Lower lobe of right lung (tissue), 2 donors: ENCODE results near the gene FAM174A. TPM values are rescaled to one million over a fixed set of nuclear protein-coding genes. Genes with fewer than 3 reads are reported as not detected.
"Not testable (repeated sequence)": the region's sequence is repeated elsewhere in the genome, so short reads cannot be mapped to it uniquely, and the experiment has no call there.

Source experiments
- ATAC-seq, 2 donors: fragments of 200-7000 bp; cut with Tn5 transposase; one replicate each; pipeline ENCODE4 v1.9.1; 2020 to 2022; ENCODE audit warnings: mild to moderate bottlenecking in 2 of 2, moderate library complexity in 2 of 2
- DNase-seq: peaks from one replicate; pipeline ENCODE4 v3.0.0-alpha.2; 2020
- H3K27ac ChIP-seq: fragments of 200-600 bp; one replicate; pipeline ENCODE4 v1.8.0; 2022
- H3K27me3 ChIP-seq: fragments of 200-600 bp; one replicate; pipeline ENCODE4 v1.8.0; 2022; ENCODE audit warnings: low read depth
- H3K36me3 ChIP-seq: fragments of 200-600 bp; one replicate; pipeline ENCODE4 v1.8.0; 2022; ENCODE audit warnings: mild to moderate bottlenecking
- H3K4me1 ChIP-seq: fragments of 200-600 bp; one replicate; pipeline ENCODE4 v1.8.0; 2022
- H3K4me3 ChIP-seq: fragments of 200-600 bp; one replicate; pipeline ENCODE4 v1.8.0; 2022; ENCODE audit warnings: mild to moderate bottlenecking
- H3K9me3 ChIP-seq: fragments of 200-600 bp; one replicate; pipeline ENCODE4 v1.8.0; 2022
- CTCF ChIP-seq: fragments of 200-600 bp; IDR thresholded peaks from one replicate; pipeline ENCODE4 v1.8.0; 2022; ENCODE audit warnings: antibody characterized with exemption, mild to moderate bottlenecking
- intact Hi-C: fragments of 100-400 bp; cut with DNase I; formaldehyde crosslinking; loops from one replicate; pipeline ENCODE4 v1.11.0; 2022
- total RNA-seq: library from RNA; stranded (reverse); fragmentation: NEBNext Ultra II Directional; extraction: Animal tissue kit (Norgen Biotek cat#: 25700); gene quantifications from one replicate; pipeline ENCODE4 v1.2.1, GENCODE V29; 2021
- donor health status: DM: no; HTN: yes; CAD: no; lungs with severe emphysema.

The FAM174A gene
- total RNA-seq, 1 donor from 2014 or later, result 20.5 TPM

DNA sequence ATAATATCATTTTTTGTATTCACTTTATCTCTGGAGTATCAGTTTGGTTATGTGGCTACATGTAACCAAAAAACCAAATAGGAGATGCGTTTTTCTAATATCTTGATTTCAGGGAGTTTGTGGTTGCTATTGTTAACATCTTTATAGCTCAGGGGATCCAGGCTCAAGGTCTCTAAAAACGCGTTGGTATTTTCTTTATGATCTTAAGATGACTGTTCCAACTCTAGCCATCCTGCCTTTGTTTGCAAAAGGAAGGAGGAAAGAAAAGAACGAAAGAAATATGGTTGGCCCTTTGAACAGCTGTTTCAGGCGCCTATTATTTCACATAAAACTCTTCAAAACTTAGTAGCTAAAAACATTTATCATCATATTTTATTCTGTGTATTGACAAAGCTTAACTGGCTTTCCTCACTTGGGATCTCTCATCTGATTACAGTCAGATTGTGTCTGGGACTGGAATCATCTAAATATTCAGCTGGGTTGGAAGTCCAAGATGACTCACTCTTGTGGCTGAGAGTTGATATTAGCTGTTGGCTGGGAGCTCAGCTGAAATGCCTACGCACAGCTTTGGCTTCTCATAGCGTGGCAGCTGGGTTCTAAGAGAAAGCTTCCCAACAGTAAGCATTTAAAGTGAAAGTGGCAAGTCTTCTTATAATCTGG, 60.1 kb downstream of the FAM174A start:
- Histone ChIP-seq H3K9me3 (no peaks in the 10 kb centered on the region), H3K4me1 (no peaks in the 10 kb centered on the region), H3K27ac (no peak overlapping the region), H3K27me3 (no peaks in the 10 kb centered on the region), H3K4me3 (no peak overlapping the region), H3K36me3 (no peaks in the 10 kb centered on the region)
- intact Hi-C loops, result no loop called here
- peak; percentile 32 for DNase-seq
- no peak for TF ChIP-seq CTCF
- peak; percentile 58 to 67 for ATAC-seq

GRCh38 chr5:100595812-100596173, 60.6 kb downstream of the FAM174A start:
- H3K27ac ChIP-seq, result no peak overlapping the region
- no peaks in the 10 kb centered on the region for H3K36me3 ChIP-seq
- no peaks in the 10 kb centered on the region for H3K27me3 ChIP-seq
- H3K4me3 ChIP-seq, result no peak overlapping the region
- no peak for TF ChIP-seq CTCF
- DNase-seq (no peak), ATAC-seq (no peak)
- intact Hi-C loops, result no loop called here
- no peaks in the 10 kb centered on the region for H3K4me1 ChIP-seq
- H3K9me3 ChIP-seq, result no peaks in the 10 kb centered on the region

DNA sequence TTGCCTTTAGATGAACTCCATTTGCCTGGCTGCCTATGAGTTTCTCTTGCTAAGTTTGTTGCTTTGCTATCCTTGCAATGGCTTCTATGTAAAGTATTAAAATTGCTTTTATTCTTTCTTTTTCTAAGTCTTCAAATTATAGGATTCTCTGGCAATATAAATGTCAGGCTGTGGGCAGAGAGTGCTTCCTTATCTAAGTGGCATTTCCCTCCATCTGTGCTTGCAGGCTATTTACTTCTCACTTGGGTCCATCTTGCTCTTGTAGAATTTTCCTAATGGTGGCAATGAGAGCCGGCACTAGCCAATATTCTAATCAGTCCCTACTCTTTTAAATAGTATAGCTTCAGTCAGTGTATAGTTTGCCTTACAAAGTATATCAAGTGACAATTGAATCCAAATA, 63.3 kb downstream of the FAM174A start:
- Histone ChIP-seq H3K4me1 (no peaks in the 10 kb centered on the region), H3K27ac (no peak overlapping the region), H3K36me3 (no peaks in the 10 kb centered on the region), H3K27me3 (no peaks in the 10 kb centered on the region), H3K4me3 (no peak overlapping the region), H3K9me3 (no peaks in the 10 kb centered on the region)
- DNase-seq, result no peak
- intact Hi-C loops, result no loop called here
- no peak for TF ChIP-seq CTCF
- ATAC-seq, result no peak

GRCh38 chr5:100600298-100600994, 65.3 kb downstream of the FAM174A start:
- Histone ChIP-seq H3K4me3 (no peak overlapping the region), H3K9me3 (no peaks in the 10 kb centered on the region), H3K4me1 (no peaks in the 10 kb centered on the region), H3K27me3 (no peaks in the 10 kb centered on the region), H3K27ac (no peak overlapping the region), H3K36me3 (no peaks in the 10 kb centered on the region)
- intact Hi-C loops, result no loop called here
- DNase-seq (no peak), ATAC-seq (no peak)
- TF ChIP-seq CTCF, result no peak

DNA sequence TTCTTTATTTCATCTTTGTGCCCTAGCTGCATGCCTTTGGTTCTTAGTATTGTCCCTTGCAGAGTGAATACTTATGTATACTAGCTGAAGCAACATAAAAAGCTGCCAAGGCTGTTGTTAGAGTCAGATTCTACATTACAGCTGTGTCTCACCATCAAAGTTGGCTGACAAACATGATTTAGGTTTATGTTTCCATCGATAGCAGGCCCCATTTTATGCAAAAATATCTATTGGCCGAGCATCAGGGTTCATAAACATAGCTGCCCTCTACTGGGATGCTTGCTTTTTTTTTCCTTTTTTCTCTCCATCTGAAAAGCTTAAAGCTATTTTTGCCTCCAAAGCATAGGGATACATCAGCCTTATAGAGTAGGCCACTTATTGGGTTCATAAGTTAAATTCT, 68.0 kb downstream of the FAM174A start:
- no peaks in the 10 kb centered on the region for H3K27me3 ChIP-seq
- H3K9me3 ChIP-seq, result no peaks in the 10 kb centered on the region
- DNase-seq (no peak), ATAC-seq (no peak)
- no peak overlapping the region for H3K27ac ChIP-seq
- H3K4me3 ChIP-seq, result no peak overlapping the region
- no peaks in the 10 kb centered on the region for H3K4me1 ChIP-seq
- intact Hi-C loops, result no loop called here
- no peak for TF ChIP-seq CTCF
- H3K36me3 ChIP-seq, result no peaks in the 10 kb centered on the region

GRCh38 chr5:100604021-100604420, 68.8 kb downstream of the FAM174A start:
- H3K4me3 ChIP-seq, ATAC-seq, H3K27me3 ChIP-seq, DNase-seq, H3K27ac ChIP-seq, H3K9me3 ChIP-seq, H3K36me3 ChIP-seq, H3K4me1 ChIP-seq, intact Hi-C loops: not testable (repeated sequence)
